ENCODE data around the gene NPTX1. TPM values are rescaled to one million over a fixed set of nuclear protein-coding genes. Genes with fewer than 3 reads are reported as not detected.

NPTX1 gene
- total and polyA plus RNA-seq, 2 of the 13 experiments (the other 11 are each of a cell fraction or from before 2014, with no cell fraction given), result 0.01 TPM; not detected in 1

DNA sequence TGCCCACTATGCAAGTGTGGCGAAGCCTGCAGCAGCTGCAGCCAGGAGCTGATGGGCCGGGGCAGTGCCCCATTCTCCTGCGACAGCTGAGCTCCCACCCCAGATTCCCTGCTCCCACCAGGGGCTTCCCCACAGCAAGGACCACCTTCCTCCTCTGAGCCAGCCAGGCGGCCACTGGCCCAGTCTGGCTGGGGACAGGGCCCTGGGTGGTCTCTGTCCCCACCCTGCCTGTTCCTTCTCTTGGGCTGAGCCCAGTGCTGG lies 5.6 kb upstream of the NPTX1 start:
- intact Hi-C loops (cut with micrococcal nuclease; ENCODE audit: unreplicated experiment) (no loop called here), in situ Hi-C loops (cut with HindIII; ENCODE audit: extremely low pct_ligation_motif_present, low pct_unique_long_range_greater_than_20kb) (no loop called here)
- no peak overlapping the region for H3K4me3 ChIP-seq (replicated peaks in 1 of 3; ENCODE audit: insufficient read depth in 1 of 3, low read depth in 2 of 3, low read length in 3 of 3)
- no peaks in the 10 kb centered on the region for H3K9me3 ChIP-seq (ENCODE audit: low read length)
- peaks cover 22% of the 10 kb centered on the region for H3K4me1 ChIP-seq (ENCODE audit: insufficient read depth, low read length)
- no peaks in the 10 kb centered on the region for H3K79me2 ChIP-seq (ENCODE audit: insufficient read depth, low read length)
- 46% methylated on average over 4 of the region's 4 CpGs for WGBS (ENCODE audit: low lambda C conversion rate)
- BruUV-seq (replicated peaks), result no TSS peak
- H4K20me1 ChIP-seq (ENCODE audit: insufficient read depth, low read length), result peaks cover 3% of the 10 kb centered on the region; the same call in 1 of the 2 replicates
- DNase-seq (ENCODE audit: low spot score) (no peak), ATAC-seq (no peak), FAIRE-seq (no peak)
- H3K27ac ChIP-seq (ENCODE audit: extremely low read length, insufficient read depth, low read length), result no peak overlapping the region
- ChIA-PET POLR2A (interaction anchor here (0.6 to 1.3 kb wide), 2 partner anchors 27 to 82 kb away, joined by 3 to 4 read pairs; no protein-coding TSS in a partner anchor), CTCF (ENCODE audit: low intra/inter-chr PET ratio, low total read pairs) (no interaction called here)
- H3K9ac ChIP-seq (ENCODE audit: insufficient read depth, low read depth, low read length), result no peak overlapping the region
- H3K36me3 ChIP-seq (replicated peaks in 1 of 2; ENCODE audit: control insufficient read depth in 1 of 2, insufficient read depth in 2 of 2, low read length in 2 of 2), result no peaks in the 10 kb centered on the region
- no peak overlapping the region for H2AFZ ChIP-seq (ENCODE audit: low read length)
- TF ChIP-seq ZNF430 (CRISPR knock-in tag; IDR thresholded peaks at IDR 0.05), result no peak
- no peak for TF ChIP-seq FOXA3 (CRISPR knock-in tag; IDR thresholded peaks at IDR 0.05)
- no peak for TF ChIP-seq NFIB (CRISPR knock-in tag; IDR thresholded peaks at IDR 0.05; ENCODE audit: borderline replicate concordance)
- TF ChIP-seq, protein P1, sequence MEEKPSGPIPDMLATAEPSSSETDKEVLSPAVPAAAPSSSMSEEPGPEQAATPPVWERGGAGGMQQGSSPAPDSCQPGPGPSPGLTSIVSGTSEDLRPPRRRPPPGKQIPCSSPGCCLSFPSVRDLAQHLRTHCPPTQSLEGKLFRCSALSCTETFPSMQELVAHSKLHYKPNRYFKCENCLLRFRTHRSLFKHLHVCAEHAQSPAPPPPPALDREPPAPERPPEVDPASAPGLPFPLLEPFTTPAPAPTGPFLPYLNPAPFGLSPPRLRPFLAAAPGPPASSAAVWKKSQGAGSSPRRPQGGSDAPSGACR (CRISPR knock-in tag; IDR thresholded peaks at IDR 0.05), result no peak
- no peak for TF ChIP-seq HMGA1 (CRISPR knock-in tag; conservative IDR thresholded peaks at IDR 0.05)
- TF ChIP-seq REL (CRISPR knock-in tag; conservative IDR thresholded peaks at IDR 0.05), result no peak
- TF ChIP-seq JUND (CRISPR knock-in tag; IDR thresholded peaks at IDR 0.05), result no peak
- no peak for TF ChIP-seq ZBTB3 (CRISPR knock-in tag; IDR thresholded peaks at IDR 0.05; ENCODE audit: borderline replicate concordance, low read depth)
- no peak for TF ChIP-seq ZFY (CRISPR knock-in tag; IDR thresholded peaks at IDR 0.05)
- TF ChIP-seq BRD4 (CRISPR knock-in tag; IDR thresholded peaks at IDR 0.05), result no peak
- no peak overlapping the region for H3K4me2 ChIP-seq (ENCODE audit: low read depth, low read length)
- H3K27me3 ChIP-seq (ENCODE audit: control insufficient read depth in 1 of 2, insufficient read depth in 2 of 2, low read length in 2 of 2), result peaks cover 38 to 93% of the 10 kb centered on the region in 2 experiments
